ENCODE results near the gene CORO2B. TPM values are rescaled to one million over a fixed set of nuclear protein-coding genes. Genes with fewer than 3 reads are reported as not detected.

The CORO2B gene
- total RNA-seq, 2 donors from 2014 or later = 4.3 to 8.5 TPM

- no peak for TF ChIP-seq CTCF (IDR thresholded peaks at IDR 0.05)
- DNase-seq (ENCODE audit: low spot score) (no peak), ATAC-seq (ENCODE audit: insufficient number of reproducible peaks, low FRiP score, low read depth) (no peak)
- Histone ChIP-seq H3K27ac (no peak overlapping the region), H3K4me3 (no peak overlapping the region), H3K9me3 (no peaks in the 10 kb centered on the region), H3K36me3 (no peaks in the 10 kb centered on the region), H3K4me1 (ENCODE audit: control insufficient read depth in 1 of 2, low read depth in 2 of 2) (peaks cover 11 to 18% of the 10 kb centered on the region in 2 donors), H3K27me3 (replicated peaks; ENCODE audit: insufficient read depth) (no peaks in the 10 kb centered on the region)
These were observed 125.8 kb downstream of the CORO2B start for GRCh38 chr15:68704496-68705021.

GRCh38 chr15:68706256-68706655, 127.5 kb downstream of the CORO2B start:
- peaks cover 0 to under 1% of the 10 kb centered on the region in 2 donors for H3K4me1 ChIP-seq (ENCODE audit: control insufficient read depth in 1 of 2, low read depth in 2 of 2)
- H3K4me3 ChIP-seq = no peak overlapping the region
- ATAC-seq (ENCODE audit: insufficient number of reproducible peaks, low FRiP score, low read depth) (no peak), DNase-seq (ENCODE audit: low spot score) (no peak)
- H3K36me3 ChIP-seq = no peaks in the 10 kb centered on the region
- no peaks in the 10 kb centered on the region for H3K9me3 ChIP-seq
- no peak overlapping the region for H3K27ac ChIP-seq
- no peaks in the 10 kb centered on the region for H3K27me3 ChIP-seq (replicated peaks; ENCODE audit: insufficient read depth)
- no peak for TF ChIP-seq CTCF (IDR thresholded peaks at IDR 0.05)

GRCh38 chr15:68706931-68707330, 128.1 kb downstream of the CORO2B start:
- no peak overlapping the region for H3K27ac ChIP-seq
- ATAC-seq (ENCODE audit: insufficient number of reproducible peaks, low FRiP score, low read depth) = no peak
- H3K27me3 ChIP-seq (replicated peaks; ENCODE audit: insufficient read depth) = no peaks in the 10 kb centered on the region
- no peak for DNase-seq (ENCODE audit: low spot score)
- no peaks in the 10 kb centered on the region for H3K4me1 ChIP-seq (ENCODE audit: control insufficient read depth in 1 of 2, low read depth in 2 of 2)
- no peaks in the 10 kb centered on the region for H3K9me3 ChIP-seq
- H3K36me3 ChIP-seq = no peaks in the 10 kb centered on the region
- TF ChIP-seq CTCF (IDR thresholded peaks at IDR 0.05) = no peak
- H3K4me3 ChIP-seq = no peak overlapping the region

- no peaks in the 10 kb centered on the region for H3K36me3 ChIP-seq
- no peak overlapping the region for H3K27ac ChIP-seq
- no peaks in the 10 kb centered on the region for H3K9me3 ChIP-seq
- no peak for ATAC-seq (ENCODE audit: insufficient number of reproducible peaks, low FRiP score, low read depth)
- no peaks in the 10 kb centered on the region for H3K4me1 ChIP-seq (ENCODE audit: control insufficient read depth in 1 of 2, low read depth in 2 of 2)
- no peak overlapping the region for H3K4me3 ChIP-seq
- DNase-seq (ENCODE audit: low spot score) = no peak
- TF ChIP-seq CTCF (IDR thresholded peaks at IDR 0.05) = no peak
- no peaks in the 10 kb centered on the region for H3K27me3 ChIP-seq (replicated peaks; ENCODE audit: insufficient read depth)
These were observed 128.6 kb downstream of the CORO2B start for GRCh38 chr15:68707386-68707785.

- no peak overlapping the region for H3K4me3 ChIP-seq
- no peak overlapping the region for H3K27ac ChIP-seq
- H3K9me3 ChIP-seq = no peaks in the 10 kb centered on the region
- no peaks in the 10 kb centered on the region for H3K4me1 ChIP-seq (ENCODE audit: control insufficient read depth in 1 of 2, low read depth in 2 of 2)
- no peak for ATAC-seq (ENCODE audit: insufficient number of reproducible peaks, low FRiP score, low read depth)
- H3K27me3 ChIP-seq (replicated peaks; ENCODE audit: insufficient read depth) = no peaks in the 10 kb centered on the region
- no peak for TF ChIP-seq CTCF (IDR thresholded peaks at IDR 0.05)
- no peaks in the 10 kb centered on the region for H3K36me3 ChIP-seq
- DNase-seq (ENCODE audit: low spot score) = no peak
These were observed 131.1 kb downstream of the CORO2B start for GRCh38 chr15:68709876-68710275.
